ENCODE results near the gene UROC1.

The UROC1 gene

DNA sequence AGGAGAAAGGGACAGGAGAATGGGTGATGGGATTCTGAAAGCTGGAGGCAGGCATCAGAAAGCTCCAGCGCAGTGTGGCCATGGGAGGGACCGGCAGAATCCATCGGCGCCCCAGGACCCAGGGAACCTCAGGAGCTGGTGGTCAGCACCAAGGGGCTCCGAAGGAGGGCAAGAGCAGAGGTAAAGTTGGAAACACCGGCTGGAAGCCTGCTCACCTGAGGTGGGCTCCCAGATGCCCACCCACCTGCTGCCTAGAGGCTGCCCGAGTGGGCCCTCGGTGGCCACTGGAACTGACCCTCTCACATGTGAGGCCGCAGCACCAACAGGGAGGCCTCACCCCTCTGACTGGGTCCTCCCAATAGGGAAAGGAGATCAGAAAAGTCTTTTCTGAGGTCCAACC, 31.6 kb downstream of the UROC1 start:
- DNase-seq (ENCODE audit: insufficient read length, low spot score): no peak
- no peak for FAIRE-seq
- TF ChIP-seq TAF1 (IDR thresholded peaks at IDR 0.05; ENCODE audit: low read depth, low read length) (no peak), SPI1 (IDR thresholded peaks at IDR 0.05; ENCODE audit: low read depth, low read length) (no peak), POLR2AphosphoS5 (IDR thresholded peaks at IDR 0.05; ENCODE audit: low read depth, low read length) (no peak), PAX5 (IDR thresholded peaks at IDR 0.05; ENCODE audit: insufficient read depth, low read length, severe bottlenecking) (no peak), POLR2A (IDR thresholded peaks at IDR 0.05; ENCODE audit: low read depth, low read length) (no peak), POU2F2 (IDR thresholded peaks at IDR 0.05; ENCODE audit: low read depth, low read length) (no peak)

DNA sequence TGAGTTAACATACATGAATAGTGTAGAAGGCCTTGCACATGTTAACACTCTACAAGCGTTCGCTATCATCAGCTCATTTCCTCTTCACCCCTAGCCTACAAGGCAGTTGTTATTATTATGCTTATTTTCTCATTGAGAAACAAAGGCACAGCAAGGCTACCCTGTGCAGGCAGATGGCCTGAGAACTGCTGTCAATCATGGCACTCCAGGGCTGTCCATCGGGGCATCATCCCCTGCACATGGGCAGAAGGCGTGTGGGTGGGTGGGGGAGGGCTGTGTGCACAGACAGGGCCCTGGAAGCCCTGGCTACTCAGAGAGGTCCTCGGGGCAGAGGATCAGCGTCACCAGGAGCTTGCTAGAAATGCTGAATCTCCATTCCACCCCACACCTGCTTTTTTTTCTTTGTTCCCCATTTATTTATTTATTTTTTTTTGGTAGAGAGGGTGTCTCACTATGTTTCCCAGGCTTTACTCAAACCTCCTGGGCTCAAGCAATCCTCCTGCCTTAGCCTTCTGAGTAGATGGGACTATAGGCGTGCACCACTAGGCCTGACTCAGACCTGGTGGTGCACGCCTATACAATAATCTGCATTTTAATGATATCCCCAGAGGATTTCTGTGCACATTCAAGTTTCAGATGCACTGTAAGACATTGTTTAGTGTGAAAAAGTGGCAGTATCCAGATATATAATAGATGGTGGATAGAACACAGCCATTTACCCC, 32.2 kb downstream of the UROC1 start:
- no peak for TF ChIP-seq SPI1 (IDR thresholded peaks at IDR 0.05; ENCODE audit: low read depth, low read length)
- no peak for DNase-seq (ENCODE audit: insufficient read length, low spot score)

DNA sequence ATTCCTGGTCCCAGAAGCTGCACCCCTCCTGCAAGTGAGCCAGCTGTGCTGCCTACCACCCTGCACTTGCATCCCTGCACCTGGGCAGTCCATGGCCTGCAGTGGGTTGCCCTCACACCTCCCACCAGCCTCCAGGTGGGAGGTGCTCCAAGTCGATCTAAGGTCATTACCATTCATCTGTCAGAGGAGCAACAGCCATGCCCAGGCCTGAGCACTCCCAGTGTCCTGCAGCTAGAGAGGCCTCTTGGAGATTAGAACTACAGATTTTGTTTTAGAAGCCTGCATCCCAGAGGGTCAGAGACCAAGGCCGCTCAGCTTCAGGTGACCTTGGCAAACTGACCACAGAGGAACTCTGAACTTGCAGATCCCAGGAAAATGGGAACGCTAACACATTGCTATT, 32.9 kb downstream of the UROC1 start:
- no peak for DNase-seq (ENCODE audit: insufficient read length, low spot score)
- FAIRE-seq: no peak
- no peak for TF ChIP-seq PAX5 (IDR thresholded peaks at IDR 0.05; ENCODE audit: insufficient read depth, low read length, severe bottlenecking)
- TF ChIP-seq TAF1 (IDR thresholded peaks at IDR 0.05; ENCODE audit: low read depth, low read length): no peak

More for the DNA sequence above, 32.2 kb downstream of the UROC1 start:
- FAIRE-seq: no peak

DNA sequence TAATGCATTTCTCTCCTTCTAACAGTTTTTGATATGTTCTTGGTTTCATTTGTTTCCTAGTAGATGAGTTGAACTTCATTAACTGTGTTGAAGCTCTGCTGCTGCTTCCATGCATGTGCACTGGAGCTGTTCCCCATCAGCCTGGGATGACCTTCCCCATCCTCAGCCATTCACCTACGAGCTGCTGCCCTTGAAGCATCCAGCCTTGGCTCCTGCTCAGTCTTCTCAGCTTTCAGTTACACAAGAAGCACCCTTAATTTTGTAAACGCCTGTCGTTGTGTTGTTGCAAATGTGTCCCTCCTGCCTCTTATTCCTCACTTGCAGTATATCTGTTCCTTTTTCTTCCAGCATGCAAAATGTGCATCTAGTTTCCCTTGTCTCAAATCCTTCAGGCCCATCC, 33.4 kb downstream of the UROC1 start:
- TF ChIP-seq SPI1 (IDR thresholded peaks at IDR 0.05; ENCODE audit: low read depth, low read length): no peak
- no peak for TF ChIP-seq POLR2A (IDR thresholded peaks at IDR 0.05; ENCODE audit: low read depth, low read length)
- TF ChIP-seq POU2F2 (IDR thresholded peaks at IDR 0.05; ENCODE audit: low read depth, low read length): no peak
- no peak for TF ChIP-seq POLR2AphosphoS5 (IDR thresholded peaks at IDR 0.05; ENCODE audit: low read depth, low read length)
- TF ChIP-seq TAF1 (IDR thresholded peaks at IDR 0.05; ENCODE audit: low read depth, low read length): no peak
- no peak for TF ChIP-seq PAX5 (IDR thresholded peaks at IDR 0.05; ENCODE audit: insufficient read depth, low read length, severe bottlenecking)
- FAIRE-seq (no peak), DNase-seq (ENCODE audit: insufficient read length, low spot score) (no peak)

DNA sequence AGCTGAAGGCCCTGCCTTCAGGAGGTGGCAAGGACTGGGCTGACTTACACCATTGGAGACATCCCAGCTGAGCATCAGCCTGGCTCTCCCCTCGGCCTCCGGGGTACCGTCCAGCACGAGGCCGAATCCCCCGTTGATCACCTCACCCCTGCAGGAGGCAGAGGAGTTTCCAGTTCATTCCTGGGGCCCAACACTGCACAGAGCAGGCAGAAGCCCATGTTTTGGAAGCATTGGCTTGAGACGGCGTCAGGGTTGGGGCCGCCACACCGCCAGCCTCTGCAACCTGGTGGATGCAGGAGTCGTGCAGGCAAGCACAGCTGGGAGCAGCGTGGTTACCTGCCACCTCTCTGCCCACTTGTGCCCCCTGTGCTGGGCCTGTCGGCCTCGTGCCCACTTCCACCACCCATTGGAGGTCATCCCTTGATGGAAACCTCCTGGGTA, 34.2 kb downstream of the UROC1 start:
- FAIRE-seq: no peak
- TF ChIP-seq TAF1 (IDR thresholded peaks at IDR 0.05; ENCODE audit: low read depth, low read length) (no peak), PAX5 (IDR thresholded peaks at IDR 0.05; ENCODE audit: insufficient read depth, low read length, severe bottlenecking) (no peak), POU2F2 (IDR thresholded peaks at IDR 0.05; ENCODE audit: low read depth, low read length) (no peak), POLR2A (IDR thresholded peaks at IDR 0.05; ENCODE audit: low read depth, low read length) (no peak), POLR2AphosphoS5 (IDR thresholded peaks at IDR 0.05; ENCODE audit: low read depth, low read length) (no peak), SPI1 (IDR thresholded peaks at IDR 0.05; ENCODE audit: low read depth, low read length) (no peak)
- no peak for DNase-seq (ENCODE audit: insufficient read length, low spot score)

DNA sequence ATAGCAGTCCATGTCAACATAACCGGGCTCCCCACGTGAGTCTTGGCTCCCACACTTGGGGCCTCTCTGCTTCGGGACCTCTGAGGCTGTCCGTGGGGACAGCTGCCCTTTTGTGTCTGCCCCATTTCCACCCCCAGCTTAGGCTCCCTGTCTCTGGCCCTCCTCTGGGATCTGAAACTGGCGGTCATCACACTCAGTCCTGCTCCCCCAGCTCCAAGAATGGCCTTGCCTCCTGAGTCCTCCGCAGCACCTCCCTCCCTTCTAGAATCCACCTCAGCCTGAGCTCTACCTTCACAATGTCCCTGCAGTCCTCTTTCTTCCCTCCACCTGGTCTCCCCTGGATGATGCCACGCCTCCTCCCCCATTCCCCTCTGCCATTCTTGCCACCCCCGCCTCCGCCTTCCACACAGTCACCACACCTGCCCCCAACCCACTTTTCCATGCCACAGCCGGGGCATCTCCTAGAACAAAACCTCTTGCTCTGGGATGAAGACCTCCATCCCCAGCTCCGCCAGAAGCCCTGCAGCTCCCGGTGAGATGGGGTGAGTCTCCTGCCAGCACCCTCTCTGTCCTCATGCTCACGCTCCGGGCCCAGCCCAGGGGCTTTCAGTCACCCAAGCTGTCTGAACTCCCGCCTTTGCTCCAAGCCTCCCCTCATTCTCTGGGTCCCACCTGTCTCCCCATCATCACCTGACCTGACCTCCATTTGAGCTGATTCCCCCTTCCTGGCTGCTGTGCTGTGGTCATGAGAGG, 34.9 kb downstream of the UROC1 start:
- no peak for FAIRE-seq
- TF ChIP-seq POLR2A (IDR thresholded peaks at IDR 0.05; ENCODE audit: low read depth, low read length) (no peak), POU2F2 (IDR thresholded peaks at IDR 0.05; ENCODE audit: low read depth, low read length) (no peak), SPI1 (IDR thresholded peaks at IDR 0.05; ENCODE audit: low read depth, low read length) (no peak), TAF1 (IDR thresholded peaks at IDR 0.05; ENCODE audit: low read depth, low read length) (no peak), POLR2AphosphoS5 (IDR thresholded peaks at IDR 0.05; ENCODE audit: low read depth, low read length) (no peak), PAX5 (IDR thresholded peaks at IDR 0.05; ENCODE audit: insufficient read depth, low read length, severe bottlenecking) (no peak)
- no peak for DNase-seq (ENCODE audit: insufficient read length, low spot score)

DNA sequence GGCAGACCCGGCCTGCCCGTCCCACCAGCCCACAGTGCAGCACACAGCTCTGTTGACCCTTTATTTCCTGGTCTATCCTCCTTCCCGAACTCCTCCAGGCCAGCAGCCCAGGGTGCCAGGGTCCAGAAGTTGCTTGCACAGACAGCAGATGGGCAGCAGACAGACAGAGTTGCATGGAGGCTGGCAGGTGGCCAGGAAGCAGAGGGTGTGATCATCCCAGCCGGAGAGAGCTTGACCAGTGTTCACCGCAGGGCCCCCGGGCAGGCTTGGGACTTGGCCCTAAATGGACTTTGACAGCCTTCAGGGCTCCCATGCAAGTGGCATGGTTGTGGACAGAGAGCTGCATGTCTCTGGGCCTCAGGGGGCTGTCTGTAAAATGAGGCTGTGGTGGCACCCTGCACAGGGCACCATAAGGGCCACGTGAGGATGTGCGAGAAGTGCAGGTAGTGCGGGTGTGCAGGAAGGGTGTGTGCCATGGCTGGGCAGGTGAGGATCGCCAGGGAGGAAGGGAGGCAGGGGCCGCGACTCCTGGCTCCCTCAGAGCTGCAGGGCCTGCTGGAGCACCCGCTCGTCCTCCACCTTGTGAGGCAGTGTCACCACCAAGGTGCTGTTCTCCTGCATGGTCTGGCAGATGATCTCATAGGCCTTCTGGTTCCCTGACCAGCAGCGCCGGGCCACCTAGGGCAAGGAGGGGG, 35.6 kb downstream of the UROC1 start:
- FAIRE-seq: no peak

DNA sequence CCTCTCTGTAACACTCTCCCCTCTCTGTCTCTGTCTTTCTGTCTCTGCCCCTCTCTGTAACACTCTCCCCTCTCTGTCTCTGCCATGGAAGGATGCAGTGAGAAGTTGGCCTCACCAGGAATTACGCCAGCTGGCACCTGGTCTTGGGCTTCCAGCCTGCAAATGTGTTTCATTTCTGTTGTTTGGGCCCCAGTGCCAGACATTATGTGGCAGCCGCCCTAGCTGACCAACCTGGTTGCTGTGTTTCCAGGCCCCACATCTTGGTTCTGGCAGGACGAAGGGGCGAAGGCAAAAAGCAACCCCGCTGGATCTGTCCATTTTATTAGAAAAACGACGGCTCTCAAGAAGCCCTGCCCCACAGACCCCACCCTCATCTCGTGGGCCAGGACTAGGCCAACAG, 36.7 kb downstream of the UROC1 start:
- DNase-seq (ENCODE audit: insufficient read length, low spot score) (no peak), FAIRE-seq (no peak)
- TF ChIP-seq POLR2AphosphoS5 (IDR thresholded peaks at IDR 0.05; ENCODE audit: low read depth, low read length): no peak
- no peak for TF ChIP-seq TAF1 (IDR thresholded peaks at IDR 0.05; ENCODE audit: low read depth, low read length)
- TF ChIP-seq POLR2A (IDR thresholded peaks at IDR 0.05; ENCODE audit: low read depth, low read length): no peak
- TF ChIP-seq PAX5 (IDR thresholded peaks at IDR 0.05; ENCODE audit: insufficient read depth, low read length, severe bottlenecking): no peak

More for the DNA sequence above, 35.6 kb downstream of the UROC1 start:
- no peak for DNase-seq (ENCODE audit: insufficient read length, low spot score)
- TF ChIP-seq POU2F2 (IDR thresholded peaks at IDR 0.05; ENCODE audit: low read depth, low read length) (no peak), POLR2AphosphoS5 (IDR thresholded peaks at IDR 0.05; ENCODE audit: low read depth, low read length) (no peak), TAF1 (IDR thresholded peaks at IDR 0.05; ENCODE audit: low read depth, low read length) (no peak), PAX5 (IDR thresholded peaks at IDR 0.05; ENCODE audit: insufficient read depth, low read length, severe bottlenecking) (no peak), POLR2A (IDR thresholded peaks at IDR 0.05; ENCODE audit: low read depth, low read length) (no peak), SPI1 (IDR thresholded peaks at IDR 0.05; ENCODE audit: low read depth, low read length) (no peak)

DNA sequence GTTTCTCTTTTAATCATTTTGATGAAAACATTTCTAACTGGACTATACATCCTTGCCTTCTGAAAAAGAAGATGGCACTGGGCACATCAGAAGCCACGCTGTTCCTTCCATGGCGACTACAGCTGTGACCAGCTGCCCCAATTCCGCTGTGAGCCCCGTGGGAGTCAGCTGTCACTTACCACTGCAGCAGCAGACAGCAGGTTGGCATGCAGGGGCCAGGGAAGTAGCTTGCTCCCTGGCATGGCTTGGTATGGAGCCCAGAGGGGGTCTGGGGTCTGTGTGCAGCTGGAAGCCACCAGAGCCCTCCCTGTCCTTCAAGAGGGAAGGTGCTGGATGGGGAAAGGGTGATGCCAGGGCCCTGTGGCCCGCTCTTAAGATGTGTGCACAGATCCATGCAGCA, 37.4 kb downstream of the UROC1 start:
- DNase-seq (ENCODE audit: insufficient read length, low spot score) (no peak), FAIRE-seq (no peak)
- no peak for TF ChIP-seq PAX5 (IDR thresholded peaks at IDR 0.05; ENCODE audit: insufficient read depth, low read length, severe bottlenecking)
- TF ChIP-seq POU2F2 (IDR thresholded peaks at IDR 0.05; ENCODE audit: low read depth, low read length): no peak
- TF ChIP-seq SPI1 (IDR thresholded peaks at IDR 0.05; ENCODE audit: low read depth, low read length): no peak
- TF ChIP-seq POLR2AphosphoS5 (IDR thresholded peaks at IDR 0.05; ENCODE audit: low read depth, low read length): no peak
- no peak for TF ChIP-seq TAF1 (IDR thresholded peaks at IDR 0.05; ENCODE audit: low read depth, low read length)
- no peak for TF ChIP-seq POLR2A (IDR thresholded peaks at IDR 0.05; ENCODE audit: low read depth, low read length)

Data from GM12891 (cell line).